Jurkat, Clone E6-1 (cell line): ENCODE measurements around the gene UROC1.
A peak's percentile ranks its signal among the peaks of the same experiment; 100 is the strongest.

Experiments
- DNase-seq: peaks from one replicate; pipeline ENCODE4 v3.0.0-alpha.2; 2011; ENCODE audit warnings: low read depth, low spot score
- H3K4me3 ChIP-seq: 2 replicates; pipeline ENCODE4 v1.5.1; 2011; ENCODE audit warnings: mild to moderate bottlenecking, low read length, control low read depth, moderate library complexity

UROC1 gene

DNA sequence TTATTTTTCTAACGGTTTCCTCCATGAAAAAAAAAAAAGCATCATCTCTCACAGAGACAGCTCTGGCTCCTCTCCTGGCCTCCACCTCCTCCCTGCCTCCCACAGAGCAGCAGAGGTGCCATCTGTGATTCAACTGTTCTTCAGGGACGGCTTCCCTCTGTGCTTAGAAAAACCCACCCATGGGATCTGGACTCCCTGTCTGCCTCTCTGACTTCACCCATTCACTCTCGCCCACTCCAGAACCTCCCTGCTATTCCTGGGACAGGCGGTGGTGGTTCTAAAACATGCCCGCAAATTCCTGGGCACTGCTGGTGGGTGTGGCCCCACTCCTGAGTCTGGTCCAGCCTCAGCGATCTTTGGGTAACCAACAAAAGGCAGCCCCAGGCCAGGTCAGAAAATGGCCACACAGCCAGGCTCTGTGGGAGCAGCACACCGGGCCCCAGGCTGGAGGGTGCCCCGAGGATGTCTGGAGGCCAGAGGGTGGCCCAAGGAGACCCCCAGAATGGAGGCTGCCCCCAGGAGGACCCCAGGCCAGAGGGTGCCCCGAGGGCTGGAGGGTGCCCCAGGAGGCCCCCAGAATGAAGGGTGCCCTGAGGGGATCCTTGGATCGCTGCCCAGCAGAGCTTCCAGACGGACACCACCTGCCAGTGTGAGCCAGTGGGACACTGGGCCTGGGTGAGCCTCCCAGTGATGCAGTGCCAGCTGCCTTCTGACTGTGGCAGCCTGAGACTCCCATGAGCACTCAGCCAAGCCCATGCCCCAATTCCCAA is 3.7 kb upstream of the UROC1 start:
- H3K4me3 ChIP-seq = no peak overlapping the region
- no peak for DNase-seq

DNA sequence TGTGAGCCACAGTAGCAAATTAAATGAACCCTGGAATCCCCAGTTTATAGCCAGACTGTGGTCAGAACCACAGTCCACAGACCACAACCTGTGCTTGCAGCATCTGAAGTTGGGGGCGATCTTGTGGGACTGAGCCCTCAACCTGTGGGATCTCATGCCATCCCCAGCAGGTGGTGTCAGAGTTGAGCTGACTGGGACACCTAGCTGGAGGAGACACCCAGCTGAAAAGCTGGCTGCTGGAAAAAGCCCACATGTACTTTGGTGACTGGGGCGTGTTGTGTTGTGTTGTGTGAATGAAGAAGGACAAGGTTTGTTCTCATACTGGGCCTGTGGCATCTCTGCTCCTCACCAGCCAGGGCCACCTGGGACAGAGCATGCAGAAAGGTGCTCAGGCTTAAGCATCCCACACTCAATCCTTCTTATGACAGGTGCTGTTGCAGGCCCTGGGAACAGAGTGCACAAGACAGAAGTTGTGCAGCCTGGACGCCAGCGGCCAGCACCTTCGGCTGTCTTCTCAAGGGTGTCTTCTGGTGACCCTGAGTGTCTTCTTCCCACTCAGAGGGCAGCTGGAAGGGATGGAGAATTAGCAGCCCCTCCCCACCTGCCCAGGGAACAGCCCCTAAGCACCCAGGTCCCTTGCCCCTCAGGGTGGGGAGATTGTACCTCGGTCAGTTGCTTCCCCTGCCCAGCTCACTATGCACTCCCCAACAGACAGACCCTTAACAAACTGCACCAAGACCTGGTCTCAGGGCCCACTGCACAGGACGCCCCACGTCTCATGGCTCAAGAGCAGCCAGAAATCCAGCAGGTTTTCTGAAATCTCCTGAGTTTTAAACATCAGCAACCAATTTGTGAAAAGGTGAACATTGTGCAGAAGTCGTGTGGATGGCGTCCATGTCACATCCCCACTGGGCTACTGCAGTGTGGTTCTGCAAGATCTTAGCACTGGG is 2.2 kb upstream of the UROC1 start:
- H3K4me3 ChIP-seq = no peak overlapping the region
- DNase-seq = peak; percentile 50

DNA sequence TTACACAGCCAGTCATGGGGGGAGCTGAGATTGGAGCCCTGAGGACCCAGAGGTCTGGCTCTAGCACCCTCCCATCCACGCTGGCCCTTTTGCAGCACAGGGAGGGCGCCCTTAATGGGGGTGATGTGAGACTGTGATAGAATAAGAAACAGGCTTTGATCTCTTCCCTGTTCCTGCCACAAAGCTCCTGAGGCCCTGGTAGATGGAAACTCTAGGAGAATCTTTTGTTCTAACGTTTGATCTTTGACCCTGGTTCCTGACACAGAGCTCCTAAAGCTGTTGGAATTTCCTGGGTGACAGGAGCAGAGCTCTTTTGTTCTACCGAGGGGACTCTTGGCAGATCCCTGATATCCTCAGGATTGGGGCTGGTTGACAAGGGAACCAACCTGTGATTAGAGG is 1.2 kb upstream of the UROC1 start:
- DNase-seq = no peak
- no peak overlapping the region for H3K4me3 ChIP-seq

DNA sequence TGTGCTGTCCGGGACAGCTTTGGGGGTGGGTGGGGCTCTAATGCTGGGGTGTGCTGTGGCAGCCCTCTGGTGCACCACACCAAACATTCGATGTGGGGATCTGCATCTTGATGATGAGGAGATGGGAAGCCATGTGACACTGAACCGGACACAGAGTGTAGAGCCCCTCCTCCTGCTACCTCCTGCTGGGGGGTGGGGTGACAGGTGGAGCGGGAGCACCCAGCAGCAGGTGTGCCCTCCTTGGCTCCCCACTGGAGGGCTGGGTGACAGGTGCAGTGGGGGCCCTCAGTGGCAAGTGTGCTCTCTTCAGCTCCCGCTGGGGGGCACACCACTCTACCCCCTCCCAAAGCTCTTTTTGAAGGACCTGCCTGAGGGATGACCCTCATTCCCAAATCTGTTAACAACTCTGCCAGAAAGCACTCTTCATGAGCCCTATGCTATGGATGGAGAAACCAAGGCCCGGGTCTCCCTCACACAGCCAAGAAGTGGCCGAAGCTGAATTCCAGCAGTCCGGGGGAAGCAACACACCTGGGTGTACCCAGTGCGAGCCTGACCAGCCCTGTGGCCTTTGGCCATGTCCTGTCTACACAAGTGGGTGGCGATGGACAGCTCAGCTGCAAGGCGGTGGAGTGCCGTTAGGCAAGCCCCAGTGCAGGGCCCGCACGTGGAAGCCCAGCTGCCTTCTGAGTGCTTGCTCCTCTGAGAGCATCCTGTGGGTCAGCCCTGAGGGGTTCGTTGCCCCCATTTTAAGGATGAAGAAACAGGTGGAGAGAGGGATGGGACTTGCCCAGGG is 609 bp upstream of the UROC1 start:
- no peak overlapping the region for H3K4me3 ChIP-seq
- no peak for DNase-seq

DNA sequence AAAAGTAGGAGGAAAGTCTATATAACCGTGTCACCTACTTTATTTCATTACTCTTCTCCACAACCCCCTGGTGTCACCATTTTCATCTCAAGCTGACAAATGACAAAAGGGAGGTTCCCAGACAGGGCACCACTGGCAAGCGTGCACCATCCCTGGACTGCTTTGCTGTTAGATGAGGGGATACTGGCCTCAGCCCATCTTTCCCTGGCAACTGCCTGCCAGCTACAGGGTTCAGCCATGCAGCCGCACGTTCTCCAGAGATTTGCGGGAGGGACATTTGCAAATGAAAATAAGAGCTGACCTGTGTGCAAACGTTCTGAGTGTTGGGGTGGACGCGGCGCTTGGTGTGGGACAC is 660 bp downstream of the UROC1 start:
- H3K4me3 ChIP-seq = no peak overlapping the region
- DNase-seq = no peak

DNA sequence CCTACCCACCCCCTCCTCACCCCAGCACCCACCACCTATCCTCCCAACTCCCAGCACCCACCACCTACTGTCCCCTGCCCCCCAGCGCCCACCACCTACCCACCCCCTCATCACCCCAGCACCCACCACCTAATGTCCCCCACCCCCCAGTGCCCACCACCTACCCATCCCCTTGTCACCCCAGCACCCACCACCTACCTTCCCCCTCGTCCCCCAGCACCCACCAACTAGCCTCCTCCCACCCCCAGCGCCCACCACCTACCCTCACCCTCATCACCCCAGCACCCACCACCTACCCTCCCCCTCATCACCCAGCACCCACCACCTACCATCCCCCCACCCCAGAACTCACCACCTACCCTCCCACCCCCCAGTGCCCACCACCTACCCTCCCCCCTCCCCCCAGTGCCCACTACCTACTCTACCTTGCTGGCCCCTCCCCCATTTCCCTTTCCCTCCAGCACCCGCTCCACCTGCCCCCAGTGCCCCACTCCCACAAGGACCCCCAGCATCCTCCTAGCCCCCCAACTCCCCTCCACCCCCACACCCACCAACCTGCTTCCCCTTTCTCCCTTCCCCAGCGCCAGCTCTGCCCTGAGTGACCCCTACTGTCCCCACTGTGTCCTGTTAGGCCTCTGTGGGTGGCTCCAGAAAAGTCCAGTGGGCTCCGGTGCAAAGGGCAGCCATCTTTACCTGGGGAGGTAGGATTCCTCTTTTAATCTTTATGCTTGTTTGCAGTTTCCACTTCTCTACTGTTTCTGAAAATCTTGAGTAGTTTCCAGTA is 1.2 kb downstream of the UROC1 start:
- no peak overlapping the region for H3K4me3 ChIP-seq
- DNase-seq = no peak

DNA sequence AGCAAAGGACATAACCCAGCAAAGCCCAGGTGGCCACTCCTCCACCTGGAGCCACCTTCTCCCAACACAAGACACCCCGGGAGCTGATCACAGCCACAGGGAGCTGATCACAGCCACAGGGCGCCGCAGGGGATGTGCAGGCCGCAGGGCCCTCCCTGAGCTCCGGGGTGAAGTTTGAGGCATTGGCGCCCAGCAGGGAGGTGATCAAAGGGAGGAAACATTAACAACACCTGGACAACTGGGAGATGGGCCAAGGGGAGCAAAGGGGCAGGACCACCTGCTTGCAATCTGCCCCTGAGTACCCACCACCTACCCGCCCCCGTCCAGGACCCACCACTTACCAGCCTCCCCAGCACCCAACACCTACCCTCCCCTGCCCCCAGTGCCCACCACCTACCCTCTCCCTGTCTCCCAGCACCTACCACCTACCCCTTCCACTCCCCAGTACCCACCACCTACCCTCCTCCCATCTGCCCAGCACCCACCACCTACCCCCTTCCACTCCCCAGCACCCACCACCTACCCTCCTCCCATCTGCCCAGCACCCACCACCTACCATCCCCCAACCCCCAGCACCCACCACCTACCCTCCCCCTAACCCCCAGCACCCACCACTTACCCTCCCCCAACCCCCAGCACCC is 2.4 kb downstream of the UROC1 start:
- no peak overlapping the region for H3K4me3 ChIP-seq
- DNase-seq = no peak

DNA sequence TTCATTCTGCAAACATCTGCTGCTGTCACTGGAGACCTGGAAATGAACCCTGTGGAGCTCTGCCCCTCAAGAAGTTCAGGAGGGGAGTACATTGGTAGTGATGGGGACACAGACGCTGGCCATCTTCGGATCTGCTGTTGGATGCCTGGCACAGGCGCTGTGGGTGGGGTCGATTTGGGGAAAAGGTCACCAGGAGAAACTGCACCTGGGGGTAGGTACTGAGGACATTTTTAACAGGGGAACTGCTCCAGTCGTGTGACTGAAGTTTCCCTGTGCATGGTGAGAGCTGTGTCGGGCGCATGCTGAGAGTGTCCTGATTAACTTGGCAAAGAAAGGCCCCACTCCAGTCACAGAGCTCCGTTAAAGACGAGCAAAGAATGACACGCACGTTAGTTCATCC is 3.4 kb downstream of the UROC1 start:
- DNase-seq = no peak
- no peak overlapping the region for H3K4me3 ChIP-seq

DNA sequence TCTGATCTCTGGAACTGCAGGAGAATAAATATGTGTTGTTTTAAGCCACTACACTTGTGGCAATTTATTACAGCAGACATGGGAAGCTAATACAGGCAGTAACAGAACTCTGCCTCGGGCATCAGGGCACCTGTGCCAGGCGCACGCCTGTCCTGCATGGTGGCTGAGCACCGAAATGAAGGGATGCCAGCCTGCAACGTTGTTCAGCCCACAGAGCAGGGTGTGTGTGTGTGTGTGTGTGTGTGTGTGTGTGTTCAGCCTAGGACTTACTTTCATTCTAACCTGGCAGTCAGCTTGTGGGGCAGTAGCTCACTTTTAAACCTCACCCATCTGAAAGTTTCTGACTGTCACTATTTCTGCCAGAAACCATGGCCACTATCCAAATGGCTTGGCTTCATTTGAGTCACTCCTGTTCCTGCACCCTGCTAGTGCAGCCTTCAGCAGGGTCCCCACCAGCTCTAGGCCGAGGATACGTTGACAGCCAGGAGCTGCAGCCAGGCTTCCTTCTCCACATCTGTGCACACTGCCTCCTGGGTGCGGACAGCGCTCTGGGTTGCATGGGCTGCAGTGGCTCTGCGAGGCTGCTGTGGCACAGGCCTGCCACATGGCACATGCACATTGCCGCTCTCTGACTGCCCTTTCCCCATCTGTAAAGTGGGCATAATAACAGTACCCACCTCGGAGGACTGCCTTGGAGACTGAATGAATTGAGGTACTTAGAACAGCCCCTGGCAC is 4.5 kb downstream of the UROC1 start:
- no peak for DNase-seq
- no peak overlapping the region for H3K4me3 ChIP-seq

DNA sequence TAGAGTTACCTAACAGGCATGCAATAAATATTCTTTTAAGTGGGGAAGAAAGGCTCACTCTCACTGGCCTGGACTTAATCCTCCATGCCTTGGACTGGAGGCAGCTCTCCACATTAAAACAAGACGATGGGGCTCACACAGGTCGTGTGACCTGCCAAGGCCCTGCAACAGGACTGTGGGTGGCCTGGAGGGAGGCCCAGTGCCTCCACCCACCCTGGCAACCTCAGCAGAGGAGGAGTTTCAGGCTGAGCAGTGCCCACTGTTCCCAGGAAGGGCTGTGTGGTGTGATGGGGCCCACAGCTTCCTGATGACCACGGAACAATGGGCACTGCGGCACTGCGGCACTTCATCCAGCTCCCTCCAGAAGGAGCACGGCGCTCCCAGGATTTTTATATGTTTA is 5.5 kb downstream of the UROC1 start:
- no peak for DNase-seq
- H3K4me3 ChIP-seq = no peak overlapping the region

DNA sequence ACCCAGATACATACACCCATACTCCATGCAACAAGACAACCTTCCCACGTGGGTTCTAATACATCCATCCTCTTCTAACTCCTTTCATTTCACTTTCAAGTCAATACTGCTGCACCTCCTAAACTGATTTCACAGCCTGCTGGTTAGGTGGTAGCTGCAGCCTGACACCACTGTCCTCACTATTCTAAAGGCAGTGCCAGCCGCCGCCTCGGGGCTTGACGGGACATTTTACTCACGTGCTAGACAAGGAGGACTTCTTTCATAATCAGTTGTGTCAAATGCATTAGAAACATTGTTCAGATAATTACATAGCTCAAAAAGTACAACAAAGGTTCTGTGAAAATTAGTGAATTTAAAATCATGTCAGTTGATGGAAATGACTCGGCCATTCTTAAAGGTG is 6.3 kb downstream of the UROC1 start:
- DNase-seq = no peak

DNA sequence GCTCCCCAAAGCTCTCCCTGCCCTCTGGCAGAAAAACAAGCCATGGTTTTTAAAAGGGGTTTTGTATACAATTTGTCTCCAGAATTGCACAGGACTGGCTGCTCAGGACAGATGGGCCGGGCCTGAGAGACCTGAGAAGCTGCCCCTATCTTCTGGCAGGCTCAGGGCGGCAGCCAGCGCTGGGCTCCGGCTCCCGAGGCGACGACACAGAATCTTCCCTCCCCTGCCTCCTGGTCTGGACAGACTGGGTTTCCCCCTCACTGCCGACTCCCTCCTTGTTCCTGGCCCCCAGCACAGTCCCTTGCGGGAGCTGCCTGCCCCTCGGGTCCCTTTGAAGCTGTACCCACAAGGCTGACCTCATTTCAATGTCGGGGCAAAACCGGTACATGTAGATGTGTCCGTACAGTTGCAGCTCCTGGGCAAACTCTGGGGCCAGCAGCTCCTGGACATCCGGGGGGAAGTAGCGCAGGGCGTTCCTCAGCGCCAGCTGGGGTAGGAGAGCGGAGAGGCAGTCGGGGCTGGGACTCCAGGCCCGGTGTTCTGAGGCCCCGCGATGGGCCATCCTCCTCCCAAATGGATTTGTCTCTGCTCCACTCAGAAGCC is 7.2 kb downstream of the UROC1 start:
- no peak for DNase-seq

More for the DNA sequence above, 6.3 kb downstream of the UROC1 start:
- no peak overlapping the region for H3K4me3 ChIP-seq

DNA sequence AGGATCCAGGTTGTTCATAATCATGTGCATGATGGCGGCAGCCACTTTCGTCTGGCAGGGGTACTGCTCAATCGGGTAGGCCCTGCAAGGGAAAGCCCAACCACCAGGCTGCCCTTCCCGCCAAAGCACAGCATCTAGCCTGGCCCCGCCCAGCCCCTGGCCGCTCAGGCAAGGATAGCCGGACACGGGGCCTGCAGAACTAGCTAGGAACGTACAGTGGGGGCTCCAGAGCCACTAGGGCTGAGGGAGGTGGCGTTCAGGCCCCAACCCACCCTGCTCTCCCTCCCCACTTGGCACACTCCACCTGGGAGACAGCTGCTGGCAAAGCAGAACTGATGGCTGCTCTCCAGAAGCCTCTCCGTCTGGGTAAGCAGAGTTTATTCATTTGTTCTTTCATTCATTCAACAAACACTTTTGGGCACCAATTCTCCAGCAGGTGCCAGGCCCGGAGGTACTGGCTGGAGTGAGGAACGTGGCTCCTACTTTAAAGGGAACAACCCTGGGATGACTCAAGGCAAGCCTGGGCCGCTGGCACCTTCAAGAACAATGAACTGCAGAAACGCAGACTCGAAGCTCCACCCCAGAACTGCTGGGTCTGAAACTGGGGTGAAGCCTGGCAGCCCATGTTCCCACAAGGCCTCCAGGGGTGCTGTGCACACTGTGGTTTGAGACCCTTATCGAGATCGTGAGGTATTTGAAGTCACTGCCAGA is 7.8 kb downstream of the UROC1 start:
- H3K4me3 ChIP-seq = no peak overlapping the region
- DNase-seq = no peak

More for the DNA sequence above, 7.2 kb downstream of the UROC1 start:
- no peak overlapping the region for H3K4me3 ChIP-seq

DNA sequence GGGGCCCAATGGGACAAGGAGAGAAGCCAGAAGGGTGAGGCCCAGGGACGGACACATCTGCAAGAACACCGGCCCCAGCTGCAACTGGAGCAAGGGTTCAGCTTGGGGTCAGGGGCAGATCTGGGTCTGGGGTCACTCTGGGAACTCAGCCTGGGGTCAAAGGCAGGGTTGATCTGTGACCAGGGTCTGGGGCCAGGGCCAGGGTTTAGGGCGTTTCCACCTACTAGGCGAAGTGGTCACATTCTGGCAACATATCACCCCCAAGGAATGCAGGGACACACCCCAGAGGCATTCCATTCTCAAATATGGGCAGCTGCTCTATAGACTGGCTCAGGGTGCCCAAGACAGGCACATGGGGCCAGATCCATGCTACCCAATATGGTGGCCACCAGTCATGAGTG is 9.0 kb downstream of the UROC1 start:
- no peak for DNase-seq
- no peak overlapping the region for H3K4me3 ChIP-seq

DNA sequence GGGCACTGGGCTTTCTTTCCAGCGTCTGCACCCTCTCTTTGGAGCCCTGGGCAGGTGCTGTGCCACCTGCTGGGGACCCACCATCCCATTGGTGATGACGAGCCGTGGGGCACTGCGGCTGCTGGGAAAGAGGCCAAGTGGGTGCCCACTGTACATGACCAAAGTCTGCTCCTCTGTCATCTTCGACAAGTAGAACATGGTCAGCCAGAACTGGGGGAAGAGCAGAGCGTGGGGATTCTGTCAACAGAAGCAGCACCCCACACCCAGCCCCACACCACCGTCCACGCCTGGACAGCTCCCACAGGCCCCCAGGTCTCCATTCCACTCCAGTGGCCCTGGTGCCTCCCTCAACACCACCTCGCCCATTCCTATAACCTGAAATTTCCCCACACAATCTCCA is 9.7 kb downstream of the UROC1 start:
- DNase-seq = no peak
- H3K4me3 ChIP-seq = no peak overlapping the region

DNA sequence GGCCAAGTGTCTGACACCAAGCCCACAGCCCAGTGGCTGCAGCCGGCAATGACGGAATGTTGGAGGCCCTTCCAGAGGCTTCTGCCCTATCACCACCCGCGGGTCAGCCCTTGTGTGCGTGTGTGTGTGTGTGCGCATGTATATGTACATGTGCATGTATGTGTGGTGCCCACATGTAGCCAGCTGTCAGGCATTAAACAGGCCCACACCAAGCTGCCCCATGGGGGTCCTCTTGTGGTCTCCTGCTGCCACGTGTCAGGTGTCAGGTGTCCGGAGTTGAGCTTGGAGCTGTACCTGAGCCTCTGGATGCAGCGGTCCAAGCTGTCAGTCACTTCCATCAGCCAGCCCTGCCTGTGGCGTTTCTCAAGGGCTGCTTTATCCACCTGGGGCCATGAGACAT is 13.9 kb downstream of the UROC1 start:
- DNase-seq = no peak

DNA sequence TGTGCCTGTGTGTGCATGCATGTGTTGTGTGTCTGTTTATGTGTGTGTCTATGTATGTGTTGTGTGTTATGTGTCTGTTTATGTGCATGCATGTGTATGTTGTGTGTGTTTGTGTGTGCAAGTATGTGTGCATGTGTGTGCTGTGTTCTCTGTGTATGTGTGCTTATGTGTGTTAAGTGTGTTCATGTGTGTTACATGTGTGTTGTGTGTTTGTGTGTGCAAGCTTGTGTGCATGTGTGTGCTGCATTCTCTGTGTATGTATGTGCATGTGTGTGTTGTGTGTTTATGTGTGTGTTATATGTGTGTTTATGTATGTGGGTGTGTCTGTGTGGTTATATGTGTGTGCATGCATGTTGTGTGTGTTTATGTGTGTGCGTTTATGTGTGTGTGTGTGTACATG is 14.9 kb downstream of the UROC1 start:
- no peak for DNase-seq

More for the DNA sequence above, 13.9 kb downstream of the UROC1 start:
- no peak overlapping the region for H3K4me3 ChIP-seq

More for the DNA sequence above, 14.9 kb downstream of the UROC1 start:
- H3K4me3 ChIP-seq = no peak overlapping the region
